ENCODE data around the gene IP6K1.

DNA sequence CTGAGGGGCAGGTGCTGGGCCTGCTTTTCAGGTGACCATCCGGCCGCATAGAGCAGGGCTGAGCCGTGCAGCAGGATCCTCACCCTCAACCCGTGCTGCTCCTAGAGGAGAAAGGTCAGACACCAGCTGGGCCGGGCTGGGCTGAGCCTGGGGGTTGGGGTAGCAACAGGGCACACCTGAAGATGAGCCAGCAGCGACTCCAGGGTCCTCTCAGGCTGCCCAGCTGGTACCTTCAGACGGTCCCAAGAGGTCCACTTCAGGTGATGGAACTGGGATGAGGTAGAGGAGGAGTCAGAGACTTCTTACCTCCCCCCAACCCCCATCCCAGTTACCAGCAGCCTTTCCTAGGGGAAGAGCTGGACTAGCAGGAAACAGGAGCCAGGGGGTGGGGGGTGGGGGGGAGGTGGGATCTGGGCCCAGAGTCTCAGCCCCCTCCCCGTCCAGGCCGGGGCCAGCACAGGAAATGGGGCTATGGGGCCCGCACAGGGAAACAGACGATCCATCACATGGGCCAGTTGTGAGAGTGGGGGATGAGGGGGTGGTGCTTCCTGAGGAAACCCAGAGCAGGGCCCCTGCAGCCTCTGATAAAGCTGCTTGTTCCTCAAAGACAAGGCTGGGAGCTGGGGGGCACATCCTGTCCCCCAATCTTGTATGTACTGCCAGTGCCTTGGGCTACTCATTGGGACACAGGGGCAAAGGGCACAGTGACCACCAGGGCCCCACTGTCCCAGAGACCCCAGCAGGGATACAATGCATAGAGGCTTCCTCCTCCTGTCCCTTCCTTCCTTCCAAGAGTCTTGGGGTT is 19.8 kb upstream of the IP6K1 start:
- no peak for TF ChIP-seq RARB (CRISPR knock-in tag; IDR thresholded peaks at IDR 0.05)
- no peak for TF ChIP-seq ZNF8 (CRISPR knock-in tag; IDR thresholded peaks at IDR 0.05)
- no peak for TF ChIP-seq ZFP30 (CRISPR knock-in tag; IDR thresholded peaks at IDR 0.05)
- TF ChIP-seq, protein P1, sequence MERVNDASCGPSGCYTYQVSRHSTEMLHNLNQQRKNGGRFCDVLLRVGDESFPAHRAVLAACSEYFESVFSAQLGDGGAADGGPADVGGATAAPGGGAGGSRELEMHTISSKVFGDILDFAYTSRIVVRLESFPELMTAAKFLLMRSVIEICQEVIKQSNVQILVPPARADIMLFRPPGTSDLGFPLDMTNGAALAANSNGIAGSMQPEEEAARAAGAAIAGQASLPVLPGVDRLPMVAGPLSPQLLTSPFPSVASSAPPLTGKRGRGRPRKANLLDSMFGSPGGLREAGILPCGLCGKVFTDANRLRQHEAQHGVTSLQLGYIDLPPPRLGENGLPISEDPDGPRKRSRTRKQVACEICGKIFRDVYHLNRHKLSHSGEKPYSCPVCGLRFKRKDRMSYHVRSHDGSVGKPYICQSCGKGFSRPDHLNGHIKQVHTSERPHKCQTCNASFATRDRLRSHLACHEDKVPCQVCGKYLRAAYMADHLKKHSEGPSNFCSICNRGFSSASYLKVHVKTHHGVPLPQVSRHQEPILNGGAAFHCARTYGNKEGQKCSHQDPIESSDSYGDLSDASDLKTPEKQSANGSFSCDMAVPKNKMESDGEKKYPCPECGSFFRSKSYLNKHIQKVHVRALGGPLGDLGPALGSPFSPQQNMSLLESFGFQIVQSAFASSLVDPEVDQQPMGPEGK (CRISPR knock-in tag; IDR thresholded peaks at IDR 0.05; ENCODE audit: borderline replicate concordance): no peak
- TF ChIP-seq SNAI2 (CRISPR knock-in tag; IDR thresholded peaks at IDR 0.05): no peak
- no peak for TF ChIP-seq PPARA (CRISPR knock-in tag; IDR thresholded peaks at IDR 0.05; ENCODE audit: borderline replicate concordance)
- TF ChIP-seq CSDC2 (CRISPR knock-in tag; IDR thresholded peaks at IDR 0.05): no peak
- TF ChIP-seq, protein P2, sequence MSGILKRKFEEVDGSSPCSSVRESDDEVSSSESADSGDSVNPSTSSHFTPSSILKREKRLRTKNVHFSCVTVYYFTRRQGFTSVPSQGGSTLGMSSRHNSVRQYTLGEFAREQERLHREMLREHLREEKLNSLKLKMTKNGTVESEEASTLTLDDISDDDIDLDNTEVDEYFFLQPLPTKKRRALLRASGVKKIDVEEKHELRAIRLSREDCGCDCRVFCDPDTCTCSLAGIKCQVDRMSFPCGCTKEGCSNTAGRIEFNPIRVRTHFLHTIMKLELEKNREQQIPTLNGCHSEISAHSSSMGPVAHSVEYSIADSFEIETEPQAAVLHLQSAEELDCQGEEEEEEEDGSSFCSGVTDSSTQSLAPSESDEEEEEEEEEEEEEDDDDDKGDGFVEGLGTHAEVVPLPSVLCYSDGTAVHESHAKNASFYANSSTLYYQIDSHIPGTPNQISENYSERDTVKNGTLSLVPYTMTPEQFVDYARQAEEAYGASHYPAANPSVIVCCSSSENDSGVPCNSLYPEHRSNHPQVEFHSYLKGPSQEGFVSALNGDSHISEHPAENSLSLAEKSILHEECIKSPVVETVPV (CRISPR knock-in tag; IDR thresholded peaks at IDR 0.05): no peak

Data from SK-N-SH treated with all-trans-retinoic acid at 6 μM for 48 hours (cell line).